Endothelial cell of umbilical vein (primary cell): ENCODE results near the gene GOLGA1. TPM values are rescaled to one million over a fixed set of nuclear protein-coding genes. Genes with fewer than 3 reads are reported as not detected.

ENCODE experiments used
- BruUV-seq: library from RNA; stranded (reverse); fragments of 400-500 nt; replicated peaks from 2 replicates; lab custom pipeline; 2021; lab: Mats Ljungman, UMichigan
- CTCF ChIA-PET: fragments of 300-600, 350-600 bp; sonication (Branson Sonifier 250); formaldehyde crosslinking; loops from one replicate; lab custom pipeline; 2021; ENCODE audit warnings: antibody characterized with exemption, inconsistent platforms; lab: Charles Lee
- POLR2A ChIA-PET: fragments of 300-600, 350-600 bp; sonication (Branson Sonifier 250); formaldehyde crosslinking; loops from one replicate; lab custom pipeline; 2021; ENCODE audit warnings: antibody characterized with exemption, inconsistent platforms; lab: Charles Lee
- DNase-seq: peaks from one replicate; pipeline ENCODE4 v3.0.0-alpha.2; 2011; ENCODE audit warnings: low read depth, low spot score
- FAIRE-seq: peaks from 2 replicates; lab custom pipeline; 2011; peaks lifted over from hg19 to GRCh38; lab: Jason Lieb, UNC
- H2AFZ ChIP-seq: 2 replicates; pipeline ENCODE4 v1.6.0; 2012; ENCODE audit warnings: low read depth, low read length, control low read depth, inconsistent platforms
- H3K27ac ChIP-seq: 2 replicates; pipeline ENCODE4 v1.5.1; 2011; ENCODE audit warnings: low read depth, mild to moderate bottlenecking, control low read depth, low read length, moderate library complexity; ENCODE audit not compliant: insufficient read depth
- H3K27me3 ChIP-seq, 2 experiments: 2 replicates each; pipeline versions ENCODE4 v1.6.0 to v1.6.1; 2011; ENCODE audit warnings: low read length in 2 of 2, mixed read lengths in 1 of 2; ENCODE audit not compliant: control insufficient read depth in 2 of 2, insufficient read depth in 2 of 2
- H3K36me3 ChIP-seq, 2 experiments: 2 replicates in 1 of 2; 3 replicates in 1 of 2; pipeline ENCODE4 v1.5.1; 2011; ENCODE audit warnings: low read length in 2 of 2, mild to moderate bottlenecking in 1 of 2, moderate library complexity in 1 of 2; ENCODE audit not compliant: control insufficient read depth in 2 of 2, insufficient read depth in 2 of 2; ENCODE audit errors: extremely low read depth in 1 of 2
- H3K4me1 ChIP-seq: 3 replicates; pipeline ENCODE4 v1.5.1; 2011; ENCODE audit warnings: mild to moderate bottlenecking, low read length; ENCODE audit not compliant: control insufficient read depth, insufficient read depth; ENCODE audit errors: extremely low read depth
- H3K4me2 ChIP-seq: 2 replicates; pipeline ENCODE4 v1.6.1; 2011; ENCODE audit warnings: low read length, control low read depth, mixed read lengths; ENCODE audit not compliant: insufficient read depth
- H3K4me3 ChIP-seq, 3 experiments: fragments of 200-600 bp in 1 of 3; sonication (generic), shearing (Covaris generic) in 1 of 3; replicated peaks in 1 of 3; 2 replicates each; pipeline ENCODE4 v1.5.1; 2011 to 2016; ENCODE audit warnings: control low read depth in 3 of 3, low read length in 3 of 3, mild to moderate bottlenecking in 2 of 3, inconsistent platforms in 1 of 3, low read depth in 1 of 3, moderate library complexity in 1 of 3; ENCODE audit not compliant: insufficient read depth in 1 of 3
- H3K79me2 ChIP-seq: 2 replicates; pipeline ENCODE4 v1.6.0; 2012; ENCODE audit warnings: low read length, inconsistent platforms; ENCODE audit not compliant: control insufficient read depth, insufficient read depth
- H3K9ac ChIP-seq: replicated peaks from 2 replicates; pipeline ENCODE3; 2011; ENCODE audit warnings: low read length, control low read depth; ENCODE audit not compliant: insufficient read depth; ENCODE audit errors: extremely low read depth
- H3K9me1 ChIP-seq: replicated peaks from 3 replicates; pipeline ENCODE4 v1.6.0; 2011; ENCODE audit warnings: mild to moderate bottlenecking, low read length; ENCODE audit not compliant: control insufficient read depth, insufficient read depth; ENCODE audit errors: extremely low read depth
- H3K9me3 ChIP-seq: replicated peaks from 2 replicates; pipeline ENCODE4 v1.5.1; 2012; ENCODE audit warnings: low read length, inconsistent platforms; ENCODE audit not compliant: control insufficient read depth, insufficient read depth
- H4K20me1 ChIP-seq: replicated peaks from 2 replicates; pipeline ENCODE3; 2011; ENCODE audit warnings: mild to moderate bottlenecking, low read length; ENCODE audit not compliant: control insufficient read depth, insufficient read depth; ENCODE audit errors: extremely low read depth
- EZH2 ChIP-seq: IDR thresholded peaks from 2 replicates; pipeline ENCODE4 v1.6.1; 2012; ENCODE audit warnings: borderline replicate concordance, low read depth, mild to moderate bottlenecking, moderate library complexity, low read length, inconsistent platforms; ENCODE audit not compliant: severe bottlenecking
- FOS ChIP-seq: IDR thresholded peaks from 2 replicates; pipeline ENCODE4 v1.6.1; 2011; ENCODE audit warnings: mild to moderate bottlenecking, low read length, moderate library complexity, borderline replicate concordance; ENCODE audit not compliant: insufficient read depth
- GATA2 ChIP-seq: IDR thresholded peaks from 2 replicates; pipeline ENCODE4 v1.7.0; 2011; ENCODE audit warnings: low read depth, mild to moderate bottlenecking, moderate library complexity, mixed read lengths, low read length; ENCODE audit not compliant: insufficient read length, insufficient read depth
- JUN ChIP-seq: IDR thresholded peaks from 2 replicates; pipeline ENCODE4 v1.6.1; 2011; ENCODE audit warnings: borderline replicate concordance, low read depth; ENCODE audit not compliant: insufficient read length, insufficient read depth
- MYC ChIP-seq: IDR thresholded peaks from one replicate; pipeline ENCODE4 v1.6.1; 2011; ENCODE audit warnings: mild to moderate bottlenecking, low read depth, low read length
- POLR2A ChIP-seq: IDR thresholded peaks from 2 replicates; pipeline ENCODE4 v1.6.1; 2012; ENCODE audit warnings: low read depth, mild to moderate bottlenecking, control low read depth, low read length
- POLR2AphosphoS5 ChIP-seq: IDR thresholded peaks from 2 replicates; pipeline ENCODE4 v1.6.1; 2012; ENCODE audit warnings: low read depth, mild to moderate bottlenecking, control low read depth, low read length, moderate library complexity; ENCODE audit not compliant: insufficient read depth
- dilution Hi-C: fragments of 300-500 bp; cut with MboI; formaldehyde crosslinking; loops from one replicate; pipeline ENCODE4 v1.15.0; 2019; ENCODE audit warnings: low sequenced_read_pairs; ENCODE audit not compliant: extremely low pct_ligation_motif_present
- intact Hi-C: fragments of 100-400 bp; cut with micrococcal nuclease; formaldehyde crosslinking; loops from one replicate; pipeline ENCODE4 v1.10.0; 2022
- polyA plus RNA-seq, 4 experiments: library from polyadenylated mRNA; depleted of rRNA in 3 of 4; stranded (reverse) in 3 of 4; unstranded in 1 of 4; fragments of >200 nt; gene quantifications; 2 replicates each; pipeline versions ENCODE4 v1.2.1 to v1.2.3, GENCODE V29; 2011 to 2012; ENCODE audit warnings: missing spikeins in 1 of 4
- total RNA-seq: library from RNA; stranded (reverse); gene quantifications from 2 replicates; pipeline ENCODE4 v1.2.3, GENCODE V29; 2021
- TF ChIP-seq, protein P1 (sequence below): IDR thresholded peaks from 2 replicates; pipeline ENCODE4 v1.6.1; 2011; ENCODE audit not compliant: insufficient read depth, insufficient read length
- TF ChIP-seq, protein P2 (sequence below), 2 donors: IDR thresholded peaks; 1 replicate in 1 of 2; 2 replicates in 1 of 2; pipeline ENCODE4 v1.5.1; 2011; ENCODE audit warnings: low read length in 2 of 2, mild to moderate bottlenecking in 2 of 2, moderate library complexity in 2 of 2, control low read depth in 1 of 2, inconsistent platforms in 1 of 2, low read depth in 1 of 2; ENCODE audit not compliant: insufficient read depth in 1 of 2; ENCODE audit errors: extremely low read depth in 1 of 2

GOLGA1 gene
- total and polyA plus RNA-seq, 2 donors (not counting 3 experiments of a cell fraction or from before 2014, with no cell fraction given): 13.1 to 19.9 TPM

DNA sequence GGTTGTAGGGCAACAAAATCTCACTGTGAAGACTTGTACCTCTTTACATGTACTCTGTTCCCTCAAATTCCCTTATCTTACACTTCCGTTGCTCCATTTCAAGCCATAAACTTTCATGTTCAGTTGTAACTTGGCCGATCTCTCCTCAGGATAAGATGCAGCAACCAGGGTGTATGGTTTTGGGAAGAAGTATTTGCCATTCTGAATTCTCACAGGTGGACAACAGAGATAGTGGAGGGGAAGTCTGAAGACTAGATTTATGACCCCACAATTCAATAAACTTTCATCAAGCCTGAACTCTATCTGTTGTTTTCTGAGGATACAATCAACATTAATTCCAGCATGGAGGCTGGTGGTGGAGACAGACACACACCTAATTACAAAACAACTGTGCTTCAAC is 27.5 kb downstream of the GOLGA1 start:
- dilution Hi-C loops: no loop called here
- Histone ChIP-seq H3K4me3 (no peak overlapping the region), H3K9me1 (no peaks in the 10 kb centered on the region), H3K27me3 (no peaks in the 10 kb centered on the region), H3K79me2 (no peaks in the 10 kb centered on the region), H3K27ac (no peak overlapping the region), H3K9ac (no peak overlapping the region), H3K4me1 (no peaks in the 10 kb centered on the region), H3K4me2 (no peak overlapping the region), H4K20me1 (no peaks in the 10 kb centered on the region), H3K36me3 (peaks cover 0 to 4% of the 10 kb centered on the region in 2 experiments), H2AFZ (no peak overlapping the region), H3K9me3 (no peaks in the 10 kb centered on the region)
- TF ChIP-seq, protein P1, sequence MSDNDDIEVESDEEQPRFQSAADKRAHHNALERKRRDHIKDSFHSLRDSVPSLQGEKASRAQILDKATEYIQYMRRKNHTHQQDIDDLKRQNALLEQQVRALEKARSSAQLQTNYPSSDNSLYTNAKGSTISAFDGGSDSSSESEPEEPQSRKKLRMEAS: no peak
- no peak for TF ChIP-seq MYC
- TF ChIP-seq POLR2A: no peak
- TF ChIP-seq, protein P2, sequence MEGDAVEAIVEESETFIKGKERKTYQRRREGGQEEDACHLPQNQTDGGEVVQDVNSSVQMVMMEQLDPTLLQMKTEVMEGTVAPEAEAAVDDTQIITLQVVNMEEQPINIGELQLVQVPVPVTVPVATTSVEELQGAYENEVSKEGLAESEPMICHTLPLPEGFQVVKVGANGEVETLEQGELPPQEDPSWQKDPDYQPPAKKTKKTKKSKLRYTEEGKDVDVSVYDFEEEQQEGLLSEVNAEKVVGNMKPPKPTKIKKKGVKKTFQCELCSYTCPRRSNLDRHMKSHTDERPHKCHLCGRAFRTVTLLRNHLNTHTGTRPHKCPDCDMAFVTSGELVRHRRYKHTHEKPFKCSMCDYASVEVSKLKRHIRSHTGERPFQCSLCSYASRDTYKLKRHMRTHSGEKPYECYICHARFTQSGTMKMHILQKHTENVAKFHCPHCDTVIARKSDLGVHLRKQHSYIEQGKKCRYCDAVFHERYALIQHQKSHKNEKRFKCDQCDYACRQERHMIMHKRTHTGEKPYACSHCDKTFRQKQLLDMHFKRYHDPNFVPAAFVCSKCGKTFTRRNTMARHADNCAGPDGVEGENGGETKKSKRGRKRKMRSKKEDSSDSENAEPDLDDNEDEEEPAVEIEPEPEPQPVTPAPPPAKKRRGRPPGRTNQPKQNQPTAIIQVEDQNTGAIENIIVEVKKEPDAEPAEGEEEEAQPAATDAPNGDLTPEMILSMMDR (IDR thresholded peaks at IDR 0.05; ENCODE audit: extremely low read depth in 1 of 2, insufficient read depth in 1 of 2, low read depth in 1 of 2, low read length in 2 of 2): no peak
- no peak for TF ChIP-seq JUN
- no peak for TF ChIP-seq GATA2
- TF ChIP-seq FOS: no peak
- TF ChIP-seq EZH2: no peak
- no peak for TF ChIP-seq POLR2AphosphoS5
- FAIRE-seq (no peak), DNase-seq (no peak)
- intact Hi-C loops: no loop called here
- ChIA-PET POLR2A (no interaction called here), CTCF (no interaction called here)
- BruUV-seq: no TSS peak
